Breast epithelium (tissue), 3 donors: ENCODE results near the gene ZFYVE9.

Experiments
- CTCF ChIP-seq, 3 donors: fragments of 450-650 bp; IDR thresholded peaks; one replicate each; pipeline ENCODE4 v1.5.1; 2016 to 2017; ENCODE audit warnings: antibody characterized with exemption in 3 of 3, mild to moderate bottlenecking in 3 of 3, moderate library complexity in 3 of 3
- POLR2A ChIP-seq: fragments of 450-650 bp; IDR thresholded peaks from one replicate; pipeline ENCODE4 v1.6.1; 2016; ENCODE audit warnings: antibody characterized with exemption, mild to moderate bottlenecking, moderate library complexity
- POLR2AphosphoS5 ChIP-seq, 3 donors: sonication (generic); formaldehyde crosslinking; IDR thresholded peaks; one replicate each; pipeline ENCODE4 v1.6.1; 2017; ENCODE audit warnings: antibody characterized with exemption in 3 of 3

GRCh38 chr1:52122384-52122783 lies 19.5 kb upstream of the ZFYVE9 start:
- TF ChIP-seq POLR2AphosphoS5 (IDR thresholded peaks at IDR 0.05), result no peak
- no peak for TF ChIP-seq CTCF (IDR thresholded peaks at IDR 0.05)
- TF ChIP-seq POLR2A, result no peak
